22Rv1 (cell line): Measurements from ENCODE around the gene PLCB1.

Experiments used
- H3K27ac ChIP-seq: fragments of 450-650 bp; 2 replicates; pipeline ENCODE4 v1.5.1; 2017
- CTCF ChIP-seq: fragments of 450-650 bp; IDR thresholded peaks from 2 replicates; pipeline ENCODE4 v1.5.1; 2017; ENCODE audit warnings: mild to moderate bottlenecking
- ZFX ChIP-seq: fragments of 450-650 bp; IDR thresholded peaks from 2 replicates; pipeline ENCODE4 v1.6.1; 2017; ENCODE audit warnings: antibody characterized with exemption, borderline replicate concordance

PLCB1 gene

GRCh38 chr20:8385247-8385646 is 253.2 kb downstream of the PLCB1 start:
- no peak overlapping the region for H3K27ac ChIP-seq
- no peak for TF ChIP-seq ZFX
- no peak for TF ChIP-seq CTCF

DNA sequence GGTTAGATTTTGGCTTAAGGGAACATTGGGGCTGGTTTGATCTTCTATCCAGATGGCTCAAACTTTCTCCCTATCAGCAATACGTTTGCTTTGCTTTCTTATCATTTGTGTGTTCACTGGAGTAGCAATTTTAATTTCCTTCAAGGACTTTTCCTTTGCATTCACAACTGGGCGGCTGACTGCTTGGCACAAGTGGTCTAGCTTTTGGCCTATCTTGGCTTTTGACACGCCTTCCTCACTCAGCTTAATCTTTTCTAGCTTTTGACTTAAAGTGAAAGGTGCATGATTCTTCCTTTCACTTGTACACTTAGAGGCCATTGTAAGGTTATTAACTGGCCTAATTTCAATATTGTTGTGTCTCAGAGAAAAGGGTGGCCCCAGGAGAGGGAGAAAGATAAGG is 254.9 kb downstream of the PLCB1 start:
- no peak for TF ChIP-seq ZFX
- no peak for TF ChIP-seq CTCF
- no peak overlapping the region for H3K27ac ChIP-seq

DNA sequence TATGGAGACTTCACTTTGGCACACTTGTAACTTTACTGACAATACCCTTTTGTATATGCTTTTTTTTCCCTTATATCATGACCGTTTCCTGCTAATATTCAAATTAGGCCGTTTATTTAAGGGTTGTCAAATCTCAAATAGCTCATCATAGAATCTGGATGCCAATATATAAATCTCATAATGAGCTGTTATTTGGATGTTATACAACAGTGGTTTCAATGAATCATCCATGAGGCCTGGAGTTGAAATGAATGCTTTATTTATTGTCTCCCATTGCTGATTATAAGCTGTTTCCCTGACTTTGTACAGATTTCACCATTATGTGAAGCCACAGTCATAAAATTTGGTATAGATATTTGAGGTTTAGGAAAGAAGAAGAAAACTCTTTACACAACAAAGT is 256.1 kb downstream of the PLCB1 start:
- no peak overlapping the region for H3K27ac ChIP-seq
- TF ChIP-seq CTCF (no peak), ZFX (no peak)

- no peak overlapping the region for H3K27ac ChIP-seq
- TF ChIP-seq ZFX (no peak), CTCF (no peak)
These were observed 256.6 kb downstream of the PLCB1 start for GRCh38 chr20:8388707-8389106.

GRCh38 chr20:8389381-8390036 is 257.4 kb downstream of the PLCB1 start:
- no peak overlapping the region for H3K27ac ChIP-seq
- TF ChIP-seq ZFX (no peak), CTCF (peak; percentile 71)

- TF ChIP-seq CTCF (no peak), ZFX (no peak)
- H3K27ac ChIP-seq: no peak overlapping the region
These were observed 258.0 kb downstream of the PLCB1 start for GRCh38 chr20:8390037-8390433.

DNA sequence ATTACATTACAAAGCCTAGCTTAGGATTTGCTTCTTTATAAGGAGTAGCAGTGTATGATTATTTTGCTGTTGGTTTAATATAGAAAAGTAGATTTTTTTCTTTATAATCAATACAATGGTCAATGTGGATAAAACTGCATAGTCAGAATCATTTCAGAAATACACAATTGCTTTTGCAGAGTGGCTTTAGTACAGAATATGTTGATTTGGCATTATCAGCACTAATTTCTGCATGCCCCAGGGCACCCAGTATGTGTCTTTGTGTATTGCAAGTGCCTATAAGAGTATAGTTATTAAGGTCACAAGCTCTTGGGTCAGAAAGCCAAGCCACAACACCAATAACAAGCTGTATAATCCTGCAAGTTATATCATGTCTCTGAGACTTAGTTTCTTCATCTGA is 258.4 kb downstream of the PLCB1 start:
- TF ChIP-seq ZFX: no peak
- TF ChIP-seq CTCF: no peak
- no peak overlapping the region for H3K27ac ChIP-seq
